Stomach (tissue), 4 donors: ENCODE results near the gene CLIP4.
"Not testable (repeated sequence)": the region's sequence is repeated elsewhere in the genome, so short reads cannot be mapped to it uniquely, and the experiment has no call there.

ENCODE experiments used
- EP300 ChIP-seq: sonication (generic); formaldehyde crosslinking; IDR thresholded peaks from one replicate; pipeline ENCODE4 v1.6.1; 2017; ENCODE audit warnings: antibody characterized with exemption
- POLR2AphosphoS5 ChIP-seq, 3 donors: sonication (generic); formaldehyde crosslinking; IDR thresholded peaks; one replicate each; pipeline ENCODE4 v1.6.1; 2016; ENCODE audit warnings: antibody characterized with exemption in 3 of 3
- TF ChIP-seq, protein P1 (sequence below), 7 experiments: fragments of 450-650 bp in 4 of 7; fragments of 200-600 bp in 3 of 7; sonication (generic) in 3 of 7; IDR thresholded peaks; one replicate each; pipeline ENCODE4 v1.5.1; 2016 to 2019; ENCODE audit warnings: antibody characterized with exemption in 7 of 7, control low read depth in 2 of 7, mild to moderate bottlenecking in 1 of 7

DNA sequence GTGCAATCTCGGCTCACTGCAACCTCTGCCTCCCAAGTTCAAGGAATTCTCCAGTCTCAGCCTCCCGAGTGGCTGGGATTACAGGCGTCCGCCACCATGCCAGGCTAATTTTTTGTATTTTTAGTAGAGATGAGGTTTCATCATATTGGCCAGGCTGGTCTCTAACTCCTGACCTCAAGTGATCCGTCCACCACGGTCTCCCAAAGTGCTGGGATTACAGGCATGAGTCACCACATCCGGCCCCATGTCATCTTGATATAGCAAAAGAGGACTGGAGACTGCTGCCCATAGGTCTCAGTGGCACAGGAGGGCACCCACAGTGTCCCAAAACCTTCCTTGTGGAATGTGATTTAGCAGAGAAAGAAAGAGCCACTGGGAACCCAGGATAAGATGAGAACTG, 24.9 kb upstream of the CLIP4 start:
- TF ChIP-seq, protein P1, sequence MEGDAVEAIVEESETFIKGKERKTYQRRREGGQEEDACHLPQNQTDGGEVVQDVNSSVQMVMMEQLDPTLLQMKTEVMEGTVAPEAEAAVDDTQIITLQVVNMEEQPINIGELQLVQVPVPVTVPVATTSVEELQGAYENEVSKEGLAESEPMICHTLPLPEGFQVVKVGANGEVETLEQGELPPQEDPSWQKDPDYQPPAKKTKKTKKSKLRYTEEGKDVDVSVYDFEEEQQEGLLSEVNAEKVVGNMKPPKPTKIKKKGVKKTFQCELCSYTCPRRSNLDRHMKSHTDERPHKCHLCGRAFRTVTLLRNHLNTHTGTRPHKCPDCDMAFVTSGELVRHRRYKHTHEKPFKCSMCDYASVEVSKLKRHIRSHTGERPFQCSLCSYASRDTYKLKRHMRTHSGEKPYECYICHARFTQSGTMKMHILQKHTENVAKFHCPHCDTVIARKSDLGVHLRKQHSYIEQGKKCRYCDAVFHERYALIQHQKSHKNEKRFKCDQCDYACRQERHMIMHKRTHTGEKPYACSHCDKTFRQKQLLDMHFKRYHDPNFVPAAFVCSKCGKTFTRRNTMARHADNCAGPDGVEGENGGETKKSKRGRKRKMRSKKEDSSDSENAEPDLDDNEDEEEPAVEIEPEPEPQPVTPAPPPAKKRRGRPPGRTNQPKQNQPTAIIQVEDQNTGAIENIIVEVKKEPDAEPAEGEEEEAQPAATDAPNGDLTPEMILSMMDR (IDR thresholded peaks at IDR 0.05): not testable (repeated sequence)
- TF ChIP-seq EP300; POLR2AphosphoS5 (IDR thresholded peaks at IDR 0.05): not testable (repeated sequence)
